GM13976 (cell line): ENCODE data around the gene ZDHHC7.

ENCODE experiments used
- DNase-seq: peaks from one replicate; pipeline ENCODE4 v3.0.0; 2012; ENCODE audit warnings: low spot score
- CTCF ChIP-seq: IDR thresholded peaks from 2 replicates; pipeline ENCODE4 v1.5.1; 2012; ENCODE audit warnings: borderline replicate concordance, mild to moderate bottlenecking; ENCODE audit not compliant: insufficient read depth; ENCODE audit errors: extremely low read depth, missing control alignments, control extremely low read depth
- in situ Hi-C: fragments of 300-500 bp; cut with MboI; formaldehyde crosslinking; loops from one replicate; pipeline ENCODE4 v1.12.0; 2022; ENCODE audit warnings: low sequenced_read_pairs, mixed read lengths, inconsistent platforms; ENCODE audit not compliant: unreplicated experiment

ZDHHC7 gene

DNA sequence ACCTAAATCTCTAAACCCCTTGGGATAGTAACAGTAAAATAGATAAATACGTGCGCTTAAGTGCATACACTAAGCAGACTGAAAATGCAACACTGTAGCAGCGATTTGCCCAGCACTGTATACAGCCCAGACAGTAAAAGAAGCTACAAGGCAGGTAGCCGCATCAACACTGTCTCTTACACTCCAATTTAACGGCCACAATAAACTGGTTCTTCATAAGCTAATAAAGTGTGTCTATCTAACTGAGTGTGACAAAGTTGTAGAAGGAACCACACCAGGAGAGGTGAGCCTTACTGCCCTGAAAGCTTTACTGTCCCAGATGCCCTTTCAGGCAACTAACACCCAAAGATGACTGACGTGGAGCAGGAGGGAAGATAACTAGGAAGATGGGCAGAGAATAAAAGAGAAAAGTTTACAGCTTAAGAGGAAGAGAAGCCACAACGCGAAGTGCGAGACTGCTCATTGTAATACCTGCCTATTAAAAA lies 847 bp downstream of the ZDHHC7 start:
- no peak for TF ChIP-seq CTCF
- DNase-seq = peak; percentile 49
- in situ Hi-C loops = no loop called here

- in situ Hi-C loops = no loop called here
- no peak for TF ChIP-seq CTCF
- no peak for DNase-seq
These were observed 3.1 kb downstream of the ZDHHC7 start for GRCh38 chr16:85008271-85008670.

DNA sequence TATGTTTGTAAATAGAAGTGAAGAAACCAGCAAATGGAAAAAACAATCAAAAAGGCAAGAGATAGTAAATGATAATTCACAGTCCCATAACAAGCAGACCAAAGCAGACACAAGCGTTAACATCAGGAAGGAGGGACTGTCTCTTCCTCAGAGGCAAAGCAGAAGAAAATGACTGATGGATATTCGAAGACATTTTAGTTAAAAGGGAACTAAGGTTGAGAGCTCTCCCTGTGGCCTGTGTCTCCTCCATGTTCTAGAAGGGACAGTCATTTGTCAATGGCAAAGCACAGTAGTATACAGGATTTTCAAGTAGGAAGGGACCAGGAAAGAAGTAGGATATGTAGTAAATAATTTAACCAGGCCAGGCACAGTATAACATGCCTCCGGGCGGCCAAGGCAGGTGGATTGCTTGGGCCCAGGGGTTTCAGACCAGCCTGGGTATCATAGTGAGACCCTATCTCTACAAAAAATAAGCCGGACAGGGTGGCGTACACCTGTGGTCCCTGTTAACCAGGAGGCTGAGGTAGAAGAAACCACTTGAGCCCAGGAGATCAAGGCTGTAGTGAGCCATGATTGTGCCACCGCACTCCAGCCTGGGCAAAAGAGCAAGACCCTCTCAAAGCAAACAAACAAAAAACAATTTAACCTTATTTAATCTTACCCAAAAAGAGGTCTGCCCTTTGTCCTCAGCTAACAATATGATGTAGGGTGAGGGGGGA lies 3.7 kb downstream of the ZDHHC7 start:
- in situ Hi-C loops = no loop called here
- no peak for TF ChIP-seq CTCF
- no peak for DNase-seq

DNA sequence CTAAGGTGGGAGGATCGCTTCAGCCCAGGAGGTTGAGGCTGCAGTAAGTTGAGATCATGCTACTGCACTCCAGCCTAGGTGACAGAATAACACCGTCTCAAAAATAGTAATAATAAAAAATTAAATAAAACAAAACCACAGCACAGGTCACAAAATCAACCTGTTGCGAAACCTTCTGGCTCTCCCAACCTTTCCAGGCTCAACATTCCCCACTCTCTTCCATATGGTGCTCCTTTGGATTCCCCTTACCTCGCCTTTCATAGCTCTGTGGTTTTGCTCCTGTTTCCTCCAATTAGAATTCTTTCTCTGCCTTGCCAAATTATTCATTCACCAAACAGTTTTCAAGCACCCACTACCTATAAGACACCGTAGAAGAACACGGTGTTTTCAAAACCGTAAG lies 4.7 kb downstream of the ZDHHC7 start:
- DNase-seq = no peak
- TF ChIP-seq CTCF = no peak
- in situ Hi-C loops = no loop called here

- no peak for TF ChIP-seq CTCF
- in situ Hi-C loops = no loop called here
These were observed 5.9 kb downstream of the ZDHHC7 start for GRCh38 chr16:85005285-85006069.

GRCh38 chr16:85004587-85005205 lies 6.6 kb downstream of the ZDHHC7 start:
- in situ Hi-C loops = no loop called here
- TF ChIP-seq CTCF = no peak
- DNase-seq = no peak

More at GRCh38 chr16:85005285-85006069, 5.9 kb downstream of the ZDHHC7 start:
- no peak for DNase-seq
